CD4-positive, alpha-beta T cell treated with Interleukin-6 for 4 hours (primary cell): Measurements from ENCODE around the gene ZNF487.
"Not testable (repeated sequence)": the region's sequence is repeated elsewhere in the genome, so short reads cannot be mapped to it uniquely, and the experiment has no call there.

Experiments
- DNase-seq: peaks from one replicate; pipeline ENCODE4 v3.0.0-alpha.2; 2020; ENCODE audit warnings: mixed read lengths

The ZNF487 gene

DNA sequence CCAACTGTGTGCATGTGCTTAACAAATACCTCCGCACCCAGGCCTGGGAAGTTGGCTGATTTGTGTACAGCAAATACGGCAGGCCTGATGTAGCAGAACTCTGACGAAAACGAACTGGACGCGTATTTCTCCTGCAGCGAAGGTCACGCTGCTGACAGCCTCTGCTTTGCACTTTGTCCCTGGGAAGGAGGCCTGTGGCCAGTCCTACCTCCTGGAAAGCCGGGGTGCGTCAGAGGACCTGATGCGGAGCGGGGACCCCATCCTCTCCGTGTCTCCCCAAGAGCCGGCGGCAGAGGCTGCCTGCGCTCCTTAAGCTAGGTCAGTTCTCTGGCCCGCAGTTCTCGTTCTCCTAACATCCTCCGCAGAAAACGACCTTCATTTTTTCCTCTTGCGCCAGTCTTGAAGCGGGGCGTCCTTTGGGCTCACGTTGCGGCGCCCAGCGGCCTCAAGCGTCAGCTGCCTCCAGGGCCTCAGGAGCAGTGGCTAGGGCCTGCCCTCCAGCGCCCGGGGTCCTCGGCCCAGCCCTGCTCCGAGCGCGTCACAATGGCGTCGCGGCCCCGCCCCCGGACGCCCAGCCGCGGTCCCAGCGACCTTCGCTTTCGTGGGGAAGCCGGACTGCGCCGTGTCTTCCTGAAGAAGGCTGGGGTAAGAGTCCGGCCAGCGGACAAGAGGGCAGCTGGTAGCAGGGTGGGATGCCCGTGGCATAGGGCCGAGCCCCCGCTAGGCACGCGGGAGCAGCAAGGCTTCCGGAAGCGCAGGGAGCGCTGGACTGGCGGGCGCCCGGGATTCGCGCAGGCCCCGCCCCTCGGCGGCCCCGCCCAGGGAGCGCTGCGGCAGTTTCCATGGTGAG, at the start of gene ZNF487:
Gene ZNF487 (plus strand): TSS at position 821 of the 850 bp plus-strand sequence. CDS start 38,703 bp downstream, outside the sequence.
- DNase-seq = peak; percentile 88

DNA sequence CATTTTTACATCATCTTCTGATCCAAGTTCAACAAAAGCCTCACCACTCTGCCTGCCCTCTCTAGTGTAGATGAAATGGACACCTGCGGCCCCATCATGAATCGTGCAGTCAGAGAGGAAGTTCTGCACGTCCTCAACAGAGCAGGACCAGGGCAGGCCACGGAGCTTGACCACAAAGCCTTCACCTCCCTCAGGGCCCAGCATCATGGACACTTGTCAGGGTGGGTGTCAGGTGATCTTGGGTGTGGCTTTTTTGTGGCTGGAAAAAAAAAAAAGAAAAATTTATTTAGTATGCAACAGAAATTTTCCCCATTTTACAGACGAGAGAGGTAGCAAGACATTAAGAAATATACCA, 49.3 kb upstream of the ZNF487 start:
- DNase-seq = no peak

DNA sequence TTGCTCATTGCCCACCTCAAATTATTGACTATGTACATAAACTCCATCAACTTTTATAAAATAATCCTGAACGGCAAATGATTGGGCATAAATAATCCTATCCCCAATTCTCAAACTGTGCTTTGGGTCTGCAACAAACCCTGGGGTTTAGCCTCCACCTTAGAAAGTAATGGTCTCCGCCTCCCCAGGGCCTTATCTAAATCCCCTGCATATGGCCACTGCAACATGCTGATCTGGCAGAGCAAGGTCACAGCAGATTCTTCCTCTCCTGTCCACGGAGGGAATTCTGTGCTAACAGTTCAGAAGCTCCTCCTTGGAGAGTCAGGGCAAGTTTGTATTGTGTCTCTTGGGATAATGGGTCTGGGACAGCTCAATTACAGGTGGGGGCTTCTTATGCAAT, 47.0 kb upstream of the ZNF487 start:
- DNase-seq = no peak

DNA sequence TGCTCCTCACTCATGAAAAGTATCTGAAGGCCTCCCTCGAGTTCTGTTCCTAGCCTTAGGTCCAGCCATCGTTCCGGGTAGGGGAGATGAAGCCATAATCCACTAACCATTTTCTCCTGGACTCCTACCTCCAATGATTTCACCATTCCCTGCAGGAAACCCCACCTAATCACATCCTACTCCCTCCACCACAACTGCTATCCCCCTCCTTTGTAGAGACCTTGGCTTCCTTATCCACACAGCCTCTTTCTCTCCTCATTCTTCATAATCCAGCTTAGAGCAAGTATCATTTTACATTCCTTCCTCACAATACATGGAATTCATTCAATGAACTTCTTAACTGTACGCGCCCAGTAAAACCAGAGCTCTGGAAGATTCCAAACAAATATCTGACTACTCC, 46.6 kb upstream of the ZNF487 start:
- DNase-seq = no peak

DNA sequence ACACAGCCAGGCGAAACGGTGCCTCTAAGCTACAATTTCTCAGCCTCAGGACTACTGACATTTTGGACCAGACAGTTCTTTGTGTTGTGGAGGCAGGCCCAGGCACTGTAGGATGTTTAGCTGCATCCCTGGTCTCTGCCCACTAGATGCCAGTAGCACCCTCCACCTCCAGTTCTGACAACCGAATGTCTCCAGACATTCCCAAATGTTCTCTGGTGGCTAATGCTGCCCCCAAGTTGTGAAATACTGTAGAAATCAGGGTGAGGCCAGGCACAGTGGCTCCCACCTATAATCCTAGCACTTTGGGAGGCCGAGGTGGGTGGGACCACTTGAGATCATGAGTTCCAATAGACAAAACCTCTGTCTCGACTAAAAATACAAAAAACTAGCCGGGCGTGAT, 46.2 kb upstream of the ZNF487 start:
- peak; percentile 30 for DNase-seq

DNA sequence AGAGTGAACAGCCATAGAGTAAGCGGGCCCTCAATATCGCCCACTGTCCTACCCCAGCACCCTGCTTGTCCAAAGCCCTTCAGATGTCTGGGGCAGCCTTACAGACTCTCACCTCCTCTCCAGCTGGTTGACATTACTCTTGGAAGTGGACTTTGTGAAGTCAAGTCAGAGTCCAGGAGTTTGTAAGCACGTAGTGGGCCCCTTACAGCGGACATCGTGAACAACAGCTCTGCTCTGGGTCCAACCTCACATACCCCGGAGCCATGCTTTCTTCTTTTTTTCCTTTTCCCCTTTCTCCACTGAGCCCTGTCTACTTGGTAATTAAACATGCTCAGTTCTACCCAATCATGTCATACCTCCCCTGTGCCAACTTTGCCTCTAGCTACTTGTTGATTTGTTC, 45.4 kb upstream of the ZNF487 start:
- no peak for DNase-seq

DNA sequence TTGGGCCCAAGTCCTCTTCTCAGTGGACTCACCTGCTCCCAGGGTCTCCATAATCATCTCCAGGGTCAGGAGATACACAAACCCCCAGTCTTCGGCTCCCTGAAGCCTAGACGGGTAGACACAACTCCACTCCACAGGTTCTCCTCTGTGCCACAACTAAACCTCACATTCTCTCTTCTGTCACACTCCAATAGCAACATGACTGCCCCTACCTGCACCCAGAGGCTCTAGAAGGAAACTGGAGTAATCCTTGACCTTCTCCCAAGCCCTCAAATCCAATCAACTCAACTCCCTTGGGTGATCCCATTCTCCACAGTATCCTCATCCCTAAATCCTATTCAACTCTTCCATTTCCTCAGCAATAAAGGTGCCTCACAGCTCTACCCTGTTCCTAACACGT, 44.2 kb upstream of the ZNF487 start:
- no peak for DNase-seq

DNA sequence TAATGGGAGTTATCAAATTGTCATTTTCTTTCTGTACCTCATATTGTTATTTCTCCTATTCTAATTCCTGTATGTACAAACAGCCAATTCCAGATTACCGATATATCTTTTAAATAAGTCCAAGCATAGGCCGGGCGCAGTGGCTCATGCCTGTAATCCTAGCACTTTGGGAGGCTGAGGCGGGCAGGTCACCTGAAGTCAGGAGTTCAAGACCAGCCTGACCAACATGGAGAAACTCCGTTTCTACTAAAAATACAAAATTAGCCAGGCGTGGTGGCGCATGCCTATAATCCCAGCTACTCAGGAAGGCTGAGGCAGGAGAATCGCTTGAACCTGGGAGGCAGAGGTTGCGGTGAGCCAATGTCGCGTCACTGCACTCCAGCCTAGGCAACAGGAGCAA, 43.7 kb upstream of the ZNF487 start:
- DNase-seq = not testable (repeated sequence)

DNA sequence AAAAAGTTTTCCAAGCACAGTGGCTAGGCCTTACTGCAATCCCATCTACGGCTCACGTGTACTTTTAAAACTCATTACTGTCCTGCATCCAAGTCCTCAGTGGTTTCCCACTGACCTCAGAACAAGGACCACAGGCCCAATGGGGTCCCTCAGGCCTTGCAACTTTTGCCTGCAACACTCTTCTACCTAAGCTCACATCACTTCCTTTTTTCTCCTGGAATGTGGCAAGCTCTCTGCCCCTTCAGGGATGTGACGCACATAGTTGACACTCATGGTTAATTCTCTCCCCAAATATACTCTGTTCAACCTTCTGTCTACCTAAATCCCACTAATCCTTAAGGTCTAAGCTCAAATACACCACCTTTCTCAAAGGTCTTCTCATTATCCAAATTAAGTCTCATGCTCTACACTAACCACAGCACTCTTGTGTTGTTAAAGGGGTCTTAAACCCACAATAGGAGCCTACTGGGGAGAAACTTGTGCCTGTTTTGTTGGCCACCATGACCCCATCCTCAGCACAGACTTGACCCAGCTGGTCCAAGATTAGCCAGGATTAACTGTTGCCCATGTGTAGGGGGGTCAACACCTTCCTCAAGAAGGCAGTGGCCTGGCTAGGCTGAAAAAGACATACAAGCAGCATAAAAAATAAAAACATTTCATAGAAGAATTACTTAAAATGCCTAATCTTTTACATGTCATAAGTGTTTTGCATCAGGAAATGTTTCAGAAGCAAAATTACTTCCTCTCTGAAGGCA, 43.1 kb upstream of the ZNF487 start:
- DNase-seq = no peak

DNA sequence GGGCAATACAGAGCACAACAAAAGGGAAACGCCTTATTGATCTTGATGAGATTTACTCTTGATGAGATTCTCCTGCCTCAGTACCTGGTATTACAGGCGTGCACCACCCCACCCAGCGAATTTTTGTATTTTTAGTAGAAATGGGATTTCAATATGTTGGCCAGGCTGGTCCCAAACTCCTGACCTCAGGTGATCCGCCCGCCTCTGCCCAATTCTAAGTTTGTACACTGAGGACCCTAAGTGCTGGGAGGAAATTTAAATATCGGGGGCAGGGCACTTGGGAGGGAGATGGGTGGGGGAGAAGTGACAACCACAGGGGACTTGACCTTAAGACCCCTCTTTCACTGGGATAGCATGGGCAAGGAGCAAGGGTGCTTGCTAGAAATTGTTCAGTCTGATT, 42.0 kb upstream of the ZNF487 start:
- DNase-seq = no peak

DNA sequence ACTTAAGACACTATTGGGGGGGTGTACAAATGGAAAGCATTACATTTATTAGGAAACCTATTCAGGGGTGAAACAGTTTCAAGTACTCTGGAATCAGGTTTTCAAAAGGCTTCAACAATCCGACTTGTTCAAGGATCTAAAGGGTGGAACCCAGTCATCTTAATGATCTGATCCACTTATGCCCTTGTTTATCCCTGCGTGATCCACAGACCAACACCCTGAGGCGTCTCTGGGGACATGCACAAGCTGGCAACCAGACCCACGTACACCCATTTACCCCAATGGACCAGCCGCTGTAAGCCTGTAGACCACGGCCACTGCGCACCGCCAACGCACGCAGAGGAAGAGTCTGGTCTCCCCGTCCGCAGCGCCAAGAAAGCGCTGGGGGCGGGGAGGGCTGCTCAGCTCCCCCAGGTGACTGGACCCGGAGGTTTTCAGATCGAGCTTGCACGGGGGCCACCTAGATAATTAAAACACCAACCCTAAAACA, 41.3 kb upstream of the ZNF487 start:
- peak; percentile 42 for DNase-seq

DNA sequence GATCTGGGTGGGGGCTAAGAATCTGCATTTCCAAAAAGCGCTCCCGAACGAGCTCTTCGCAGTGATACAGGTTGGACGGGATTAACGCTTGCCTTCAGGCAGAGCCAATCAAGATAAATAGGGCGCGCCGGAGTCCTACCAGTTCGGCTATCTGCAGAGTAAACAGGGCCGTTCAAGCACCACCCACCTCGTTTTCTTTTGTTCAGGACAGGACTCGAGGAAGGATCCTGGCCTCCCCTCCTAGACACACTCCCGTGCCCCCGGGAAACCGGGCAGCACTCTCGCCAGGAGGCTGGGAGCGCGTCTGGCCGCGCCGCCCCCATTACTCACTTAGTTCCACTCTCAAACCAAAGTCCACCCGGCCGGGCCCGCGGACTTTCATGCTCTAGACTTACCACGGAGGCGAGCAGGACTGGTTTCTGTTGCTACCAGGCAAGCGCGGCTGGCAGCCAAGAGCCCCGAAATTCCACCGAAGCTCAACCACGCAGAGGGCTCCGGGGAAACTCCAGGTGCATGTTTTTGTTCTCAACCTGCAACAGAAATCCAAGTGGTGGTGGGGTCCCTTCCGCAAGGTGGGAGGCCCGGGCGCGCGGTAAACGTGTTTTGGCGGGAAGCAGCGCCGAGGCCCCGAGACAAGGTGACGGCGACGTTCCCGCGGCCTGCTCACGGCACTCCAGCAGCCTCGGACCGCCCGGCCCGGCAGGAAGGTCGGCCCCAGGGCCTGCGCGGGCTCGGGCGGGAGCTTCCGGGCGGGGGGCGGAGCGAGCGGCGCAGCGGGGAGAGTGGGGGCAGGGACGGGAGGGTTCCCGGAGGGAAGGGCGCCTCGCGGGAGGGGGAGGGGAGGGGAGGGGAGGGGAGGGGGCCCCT, 40.6 kb upstream of the ZNF487 start:
- DNase-seq = peak; percentile 79

DNA sequence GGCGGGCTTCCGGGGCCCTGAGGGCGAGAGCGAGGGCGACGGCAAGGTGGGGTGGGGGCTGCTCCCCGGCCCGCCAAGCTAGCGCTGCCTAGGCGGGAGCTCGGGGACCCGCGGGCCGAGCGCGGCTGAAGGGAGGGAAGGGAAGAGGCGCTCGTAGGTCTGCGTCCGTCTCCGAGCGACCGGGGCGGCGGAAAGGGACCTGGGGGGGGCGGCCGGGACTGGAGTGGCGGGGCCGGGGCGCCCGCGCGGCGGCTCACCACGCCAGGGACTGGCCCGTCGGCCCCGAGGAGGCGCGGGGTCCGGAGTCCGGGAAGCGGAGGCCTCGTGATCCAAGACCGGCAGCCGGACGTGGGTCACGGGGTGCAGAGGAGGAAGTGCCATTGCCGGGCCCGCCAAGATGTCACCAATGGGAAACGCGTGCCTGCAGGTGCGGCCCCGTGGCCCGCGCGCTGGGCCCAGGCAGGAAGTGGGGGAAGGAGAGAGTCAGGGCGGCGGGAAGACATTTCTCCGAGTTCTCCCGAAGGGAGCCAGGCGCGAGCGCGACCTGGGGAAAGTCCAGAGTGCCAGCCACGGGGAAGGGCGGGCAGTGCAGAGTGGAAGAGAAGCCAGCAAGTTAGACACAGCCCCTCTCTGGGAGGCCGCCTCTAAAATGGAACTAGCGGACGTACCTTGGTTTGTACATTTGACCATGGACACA, 39.8 kb upstream of the ZNF487 start:
- DNase-seq = peak; percentile 77

DNA sequence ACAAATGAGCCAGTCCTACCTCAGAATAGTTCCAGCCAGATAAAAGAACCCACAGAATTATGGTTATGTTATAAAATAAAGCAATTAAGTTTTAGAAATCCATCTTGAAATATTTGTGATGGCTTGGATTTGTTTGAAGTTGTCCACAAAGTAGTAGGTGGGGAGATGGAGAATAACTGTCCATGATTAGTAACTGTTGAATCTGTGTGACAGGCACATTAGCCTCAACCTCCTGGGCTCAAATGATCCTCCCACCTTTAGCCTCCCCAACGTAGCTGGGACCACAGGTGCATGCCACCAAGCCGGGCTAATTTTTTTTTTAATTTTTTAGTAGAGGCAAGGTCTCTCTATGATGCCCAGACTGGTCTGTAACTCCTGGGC, 38.0 kb upstream of the ZNF487 start:
- DNase-seq = no peak

DNA sequence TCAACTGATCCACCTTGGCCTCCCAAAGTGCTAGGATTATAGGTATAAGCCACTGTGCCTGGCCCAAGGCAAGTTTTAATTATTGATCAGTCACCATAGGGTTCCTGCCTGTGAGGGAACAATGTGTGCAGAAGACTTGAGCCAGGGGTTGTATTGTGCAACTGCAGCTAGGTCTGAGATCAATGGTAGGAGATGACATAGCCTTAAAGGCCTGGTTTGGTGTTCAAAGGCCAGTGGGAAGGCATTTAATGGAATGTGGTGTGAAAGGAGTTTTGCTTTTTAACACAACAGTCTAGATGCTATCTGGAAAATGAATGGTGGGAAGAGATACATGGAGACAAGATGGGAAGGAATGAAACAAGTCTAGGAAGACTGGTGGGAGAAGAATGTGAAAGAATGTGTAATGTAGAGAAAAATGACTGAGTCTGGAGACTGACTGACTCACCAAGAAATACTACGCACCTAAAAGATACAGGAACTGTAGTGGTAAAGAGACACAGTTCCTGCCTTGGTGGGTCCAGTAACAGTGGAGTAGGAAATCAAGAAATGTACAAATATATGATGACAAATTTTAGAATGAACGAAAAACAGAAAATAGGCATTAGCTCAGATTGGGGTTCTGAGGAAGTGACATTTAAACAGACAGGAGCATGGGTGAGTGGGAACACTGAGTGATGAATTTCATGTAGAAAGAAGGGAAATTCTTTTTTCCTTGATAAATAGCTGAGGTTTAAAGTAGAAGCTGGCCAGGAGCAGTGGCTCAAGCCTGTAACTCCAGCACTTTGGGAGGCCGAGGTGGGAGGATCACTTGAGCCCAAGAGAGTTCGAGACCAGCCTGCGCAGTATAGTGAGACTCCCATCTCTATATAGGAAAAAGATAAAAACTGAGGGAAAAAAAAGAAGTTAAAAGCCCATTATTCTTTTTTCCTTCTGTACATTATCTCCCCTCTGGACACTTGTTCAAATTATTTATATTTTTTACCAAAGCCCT, 37.3 kb upstream of the ZNF487 start:
- no peak for DNase-seq

DNA sequence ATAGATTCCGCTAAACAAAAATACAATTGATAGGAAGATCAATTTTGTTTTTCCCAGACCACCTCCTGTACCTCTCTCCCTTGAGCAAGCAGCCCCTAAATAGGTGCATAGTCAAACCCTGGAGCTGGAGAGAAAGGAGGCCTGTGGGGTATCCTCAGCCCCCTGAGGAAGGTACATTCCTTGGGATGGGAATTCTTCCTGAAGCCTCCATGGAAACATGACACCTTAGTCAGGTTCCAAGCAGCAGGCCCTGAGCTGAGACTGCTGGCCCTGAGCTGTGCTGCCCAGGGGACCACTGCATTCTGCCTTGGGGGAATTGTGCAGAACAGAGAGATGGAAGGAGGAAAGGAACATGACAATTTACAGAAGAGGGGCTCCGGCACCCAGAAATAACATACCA, 35.3 kb upstream of the ZNF487 start:
- DNase-seq = no peak

DNA sequence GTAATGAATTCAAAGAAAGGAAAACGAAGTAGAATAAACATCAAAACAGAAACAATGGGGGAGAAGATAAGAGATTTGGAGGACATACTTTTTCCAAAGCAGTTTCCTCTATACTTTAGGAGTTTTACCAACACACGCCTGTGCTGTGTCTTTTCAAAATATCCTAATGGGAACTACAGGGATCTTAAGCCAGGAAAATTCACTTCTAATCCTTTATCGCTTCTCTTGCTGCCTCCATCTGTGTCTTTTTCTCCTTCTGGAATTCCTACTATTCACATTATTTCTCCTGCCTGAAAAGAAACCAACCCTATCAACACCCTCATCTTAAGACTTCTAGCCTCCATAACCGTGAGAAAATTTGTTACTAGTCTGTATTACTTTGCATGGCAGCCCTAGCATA, 34.7 kb upstream of the ZNF487 start:
- no peak for DNase-seq

DNA sequence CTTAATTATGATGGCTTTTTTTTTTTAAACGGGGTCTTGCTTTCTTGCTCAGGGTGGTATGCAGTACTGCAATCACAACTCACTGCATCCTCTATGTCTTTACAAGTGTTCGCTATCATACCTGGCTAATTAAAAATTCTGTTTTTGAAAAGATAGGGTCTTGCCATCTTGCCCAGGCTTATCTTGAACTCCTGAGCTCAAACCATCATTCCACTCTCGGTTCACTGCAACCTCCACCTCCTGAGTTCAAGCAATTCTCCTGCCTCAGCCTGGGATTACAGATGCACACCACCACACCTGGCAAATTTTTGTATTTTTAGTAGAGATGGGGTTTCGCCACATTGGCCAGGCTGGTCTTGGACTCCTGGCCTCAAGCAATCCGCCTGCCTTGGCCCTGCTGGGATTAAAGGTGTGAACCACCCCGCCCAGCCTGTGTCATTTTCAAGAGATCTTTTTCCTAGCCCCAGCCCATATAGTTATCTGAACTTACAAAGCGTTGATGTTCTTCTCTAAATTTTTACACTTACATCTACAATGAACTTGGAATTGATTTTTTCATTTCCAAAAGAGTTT, 33.9 kb upstream of the ZNF487 start:
- no peak for DNase-seq

DNA sequence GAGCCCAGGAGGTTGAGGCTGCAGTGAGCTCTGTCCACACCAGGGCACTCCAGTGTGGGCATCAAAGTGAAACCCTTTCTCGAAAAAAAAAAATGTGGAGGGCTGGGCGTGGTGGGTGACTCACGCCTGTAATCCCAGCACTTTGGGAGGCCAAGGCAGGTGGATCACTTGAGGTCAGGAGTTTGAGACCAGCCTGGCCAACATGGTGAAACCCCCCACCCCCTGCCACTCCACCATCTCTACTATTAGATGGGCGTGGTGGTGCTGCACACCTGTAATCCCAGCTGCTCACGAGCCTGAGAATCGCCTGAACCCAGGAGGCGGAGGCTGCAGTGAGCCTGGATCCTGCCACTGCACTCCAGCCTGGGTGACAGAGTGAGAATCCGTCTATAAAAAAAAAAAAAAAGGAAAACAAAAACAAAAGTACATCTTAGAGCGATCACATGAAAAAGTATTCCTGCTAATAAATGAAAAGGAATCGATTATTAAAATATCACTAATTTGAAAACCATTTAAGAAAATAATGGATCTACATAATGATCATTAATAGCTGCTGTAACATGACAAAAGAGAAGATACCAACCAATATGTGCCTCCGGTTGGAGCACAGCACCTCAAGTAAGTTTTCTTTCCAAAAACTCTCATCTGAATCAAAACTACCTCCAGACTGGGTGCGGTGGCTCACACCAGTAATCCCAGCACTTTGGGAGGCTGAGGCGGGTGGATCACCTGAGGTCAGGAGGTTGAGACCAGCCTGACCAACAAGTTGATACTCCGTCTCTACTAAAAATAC, 32.8 kb upstream of the ZNF487 start:
- no peak for DNase-seq

DNA sequence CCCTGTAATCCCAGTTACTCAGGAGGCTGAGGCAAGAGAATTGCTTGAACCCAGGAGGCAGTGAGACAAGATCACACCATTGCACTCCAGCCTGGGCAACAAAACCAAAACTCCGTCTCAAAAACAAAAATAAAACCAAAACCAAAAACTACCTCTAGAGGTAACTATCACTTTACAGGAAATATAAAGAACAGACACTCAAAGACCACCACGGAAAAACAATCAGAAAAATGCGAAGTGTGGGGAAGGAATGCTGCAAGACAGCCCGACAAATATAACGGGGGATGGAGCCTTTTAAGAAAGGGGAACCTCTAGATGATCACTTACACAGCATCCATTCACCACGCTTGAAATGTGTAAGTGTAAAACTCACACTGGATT, 32.2 kb upstream of the ZNF487 start:
- no peak for DNase-seq
